ACHN (cell line): ENCODE results near the gene AGAP2.
"Not testable (repeated sequence)": the region's sequence is repeated elsewhere in the genome, so short reads cannot be mapped to it uniquely, and the experiment has no call there.

ENCODE experiments used
- DNase-seq: peaks from one replicate; pipeline ENCODE4 v3.0.0-alpha.2; 2015
- in situ Hi-C: cut with HindIII; loops from 2 replicates; pipeline ENCODE4 v1.10.0; 2017; ENCODE audit warnings: low sequenced_read_pairs, low pct_ligation_motif_present, low pct_unique_long_range_greater_than_20kb

The AGAP2 gene

DNA sequence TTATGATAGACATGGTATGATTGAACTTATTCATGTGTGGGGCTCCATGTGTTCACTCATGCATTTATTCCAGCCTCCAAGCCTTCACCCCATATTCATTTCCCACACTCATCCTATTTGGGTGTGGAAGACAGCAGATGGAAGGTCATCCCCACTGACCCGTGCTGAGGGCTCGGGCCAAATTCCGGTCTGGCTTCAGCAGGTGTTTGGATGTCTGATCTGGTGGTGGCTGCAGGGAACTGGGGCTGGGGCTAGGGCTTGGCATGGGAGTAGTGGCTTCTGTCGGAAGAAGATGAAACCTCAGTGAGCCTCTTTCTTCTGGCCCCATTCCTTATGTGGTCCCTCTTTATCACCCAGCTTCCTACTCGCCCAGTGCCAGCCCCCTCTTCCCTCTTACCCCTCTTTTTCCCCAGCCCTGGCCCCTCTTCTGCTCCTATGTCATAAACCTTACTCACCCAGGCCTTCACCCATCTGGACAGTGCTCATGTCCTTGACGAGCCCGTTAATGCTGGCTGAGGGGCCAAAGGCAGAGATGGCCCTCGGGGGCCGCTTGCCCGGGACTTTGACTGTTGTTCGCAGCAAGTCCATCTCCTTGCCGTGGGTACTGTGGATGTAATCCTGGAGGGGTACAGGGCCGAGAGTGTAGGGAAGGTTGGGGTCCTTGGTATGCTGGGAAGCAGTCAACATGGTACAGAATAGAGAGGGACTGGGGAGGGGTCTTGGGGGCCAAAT lies 8.0 kb downstream of the AGAP2 start:
- no peak for DNase-seq
- in situ Hi-C loops = no loop called here

DNA sequence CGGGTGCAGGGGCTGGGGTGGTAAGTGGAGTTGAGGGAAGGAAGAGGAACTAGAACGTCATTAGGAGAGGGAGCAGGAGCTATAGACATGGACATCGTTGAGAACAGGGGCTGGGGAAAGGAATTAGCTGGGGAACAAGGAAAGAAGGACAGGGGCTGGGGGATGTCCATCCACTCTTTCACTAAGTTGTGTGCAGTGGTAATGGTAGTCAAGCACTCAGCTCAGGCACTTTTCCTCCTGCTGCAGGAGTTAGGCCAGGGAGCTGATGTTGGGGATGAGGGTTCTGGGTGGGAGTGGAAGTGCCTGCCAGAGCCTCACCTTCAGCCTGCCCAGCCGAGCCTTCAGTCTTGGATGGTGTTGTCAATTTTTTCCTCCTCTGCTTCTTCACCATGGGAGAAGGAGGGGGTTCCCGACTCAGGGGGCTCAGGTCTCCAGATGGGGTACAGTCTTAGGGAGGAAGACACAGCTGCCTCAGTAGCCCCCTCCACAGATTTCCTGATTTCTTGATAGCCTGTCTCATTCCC lies 9.2 kb downstream of the AGAP2 start:
- no peak for DNase-seq

GRCh38 chr12:57727758-57728395 lies 10.7 kb downstream of the AGAP2 start:
- in situ Hi-C loops = no loop called here
- DNase-seq = peak; percentile 39

More for the DNA sequence above, 9.2 kb downstream of the AGAP2 start:
- in situ Hi-C loops = no loop called here

GRCh38 chr12:57726884-57727757 lies 11.4 kb downstream of the AGAP2 start:
- peak; percentile 52 for DNase-seq
- in situ Hi-C loops = no loop called here

GRCh38 chr12:57726151-57726883 lies 12.2 kb downstream of the AGAP2 start:
- DNase-seq = peak; percentile 96
- in situ Hi-C loops = no loop called here

GRCh38 chr12:57725851-57726150 lies 12.7 kb downstream of the AGAP2 start:
- no peak for DNase-seq
- in situ Hi-C loops = no loop called here

DNA sequence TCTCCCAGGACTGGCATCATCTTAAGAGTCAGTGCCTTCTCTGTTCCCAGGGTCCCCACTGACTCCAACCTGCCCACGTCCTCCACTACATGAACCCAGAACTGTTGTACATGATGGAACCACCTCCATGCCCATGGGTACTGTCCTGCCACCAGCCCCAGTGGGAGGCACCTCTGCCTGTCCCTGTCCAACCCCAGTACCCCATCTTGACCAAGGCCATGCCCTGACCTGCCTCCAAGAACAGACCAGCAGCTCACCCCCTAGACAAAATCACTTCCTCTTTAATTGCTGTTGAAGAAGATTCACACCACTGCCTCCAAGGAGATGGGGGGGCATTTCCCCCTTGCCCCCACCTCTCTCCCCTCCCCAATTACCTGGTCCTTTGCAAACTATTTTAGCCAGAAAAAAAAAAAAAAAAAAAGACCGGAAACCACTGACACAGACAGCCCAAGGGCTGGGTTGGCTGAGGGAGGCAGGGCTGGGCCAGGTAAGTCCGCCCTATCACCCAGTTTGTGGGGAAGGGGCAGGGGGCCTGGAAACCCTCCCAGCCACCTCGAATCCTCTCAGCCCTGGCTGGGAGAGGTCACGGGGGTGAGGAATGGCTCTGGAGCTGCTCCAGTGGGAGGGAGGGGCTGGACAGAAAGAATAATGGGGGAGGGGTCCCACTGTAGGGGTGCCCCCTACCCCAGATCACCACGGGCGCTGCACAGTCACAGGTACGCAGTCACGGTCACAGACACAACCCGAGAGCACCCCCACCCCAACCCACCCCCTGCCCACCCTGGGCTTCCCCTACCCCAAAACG lies 13.4 kb downstream of the AGAP2 start:
- DNase-seq = no peak
- in situ Hi-C loops = no loop called here

DNA sequence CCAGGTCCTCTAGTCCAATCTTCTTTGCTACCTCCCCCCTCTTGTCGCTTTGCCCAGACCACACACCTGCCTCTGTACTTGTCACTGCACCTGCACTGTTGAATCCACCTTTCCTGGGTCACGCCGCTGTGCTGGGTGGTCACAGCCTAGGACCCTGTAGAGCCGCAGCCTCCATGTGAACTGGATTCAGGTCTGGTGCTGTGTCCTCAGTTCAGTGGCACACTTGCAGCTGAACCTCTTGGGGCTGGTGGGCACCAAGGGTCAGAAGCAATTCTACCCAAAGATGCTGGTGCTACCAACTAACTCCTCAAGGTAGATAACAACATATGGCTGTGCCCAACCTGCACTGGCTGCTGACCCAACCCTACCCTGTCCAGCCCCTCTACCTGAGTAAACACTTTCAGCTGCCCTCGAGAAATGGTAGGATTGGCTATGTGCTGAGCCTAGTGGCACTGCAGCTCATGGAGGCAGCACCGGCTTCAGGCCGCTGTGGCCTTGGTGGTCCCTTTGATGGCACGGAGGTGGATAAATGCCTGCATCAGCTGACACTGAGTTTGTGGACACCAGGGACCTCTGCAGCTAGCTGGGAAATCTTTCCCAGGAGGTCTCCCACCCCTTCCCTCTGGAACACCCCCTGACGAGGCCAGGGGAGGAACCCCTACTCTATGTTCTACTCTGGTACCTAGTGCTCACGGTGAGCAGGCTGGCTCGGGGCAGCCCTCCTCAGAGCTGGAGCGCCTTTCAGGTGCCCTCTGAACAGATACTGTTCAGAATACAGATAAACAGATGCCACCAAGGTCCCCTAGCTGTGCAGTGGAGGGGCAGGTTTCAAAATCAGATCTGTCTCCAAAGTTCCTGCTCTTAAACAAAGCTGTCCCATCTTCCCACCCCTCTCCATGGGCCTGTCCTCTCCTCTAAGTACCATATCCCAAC lies 14.3 kb downstream of the AGAP2 start:
- DNase-seq = no peak
- in situ Hi-C loops = no loop called here

DNA sequence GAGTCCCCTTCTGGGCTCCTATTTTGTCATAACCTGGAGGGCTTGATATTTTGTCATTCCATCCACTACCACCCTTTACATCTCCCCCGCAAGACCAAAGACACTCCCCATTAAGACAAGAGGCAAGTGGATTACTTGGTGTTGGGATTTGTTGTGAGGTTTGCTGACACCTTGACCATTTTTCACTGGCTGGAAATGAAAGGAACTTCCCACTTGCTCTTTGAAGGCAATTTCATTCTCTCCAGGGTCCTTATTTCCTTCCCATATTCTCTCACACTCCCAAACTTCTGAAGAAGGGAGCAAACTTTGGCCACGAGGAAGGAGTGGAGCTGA lies 14.9 kb downstream of the AGAP2 start:
- in situ Hi-C loops = no loop called here
- no peak for DNase-seq

- DNase-seq = no peak
- in situ Hi-C loops = no loop called here
These were observed 15.6 kb downstream of the AGAP2 start for GRCh38 chr12:57722716-57723629.

- DNase-seq, in situ Hi-C loops: not testable (repeated sequence)
These were observed 16.5 kb downstream of the AGAP2 start for GRCh38 chr12:57721846-57722608.

DNA sequence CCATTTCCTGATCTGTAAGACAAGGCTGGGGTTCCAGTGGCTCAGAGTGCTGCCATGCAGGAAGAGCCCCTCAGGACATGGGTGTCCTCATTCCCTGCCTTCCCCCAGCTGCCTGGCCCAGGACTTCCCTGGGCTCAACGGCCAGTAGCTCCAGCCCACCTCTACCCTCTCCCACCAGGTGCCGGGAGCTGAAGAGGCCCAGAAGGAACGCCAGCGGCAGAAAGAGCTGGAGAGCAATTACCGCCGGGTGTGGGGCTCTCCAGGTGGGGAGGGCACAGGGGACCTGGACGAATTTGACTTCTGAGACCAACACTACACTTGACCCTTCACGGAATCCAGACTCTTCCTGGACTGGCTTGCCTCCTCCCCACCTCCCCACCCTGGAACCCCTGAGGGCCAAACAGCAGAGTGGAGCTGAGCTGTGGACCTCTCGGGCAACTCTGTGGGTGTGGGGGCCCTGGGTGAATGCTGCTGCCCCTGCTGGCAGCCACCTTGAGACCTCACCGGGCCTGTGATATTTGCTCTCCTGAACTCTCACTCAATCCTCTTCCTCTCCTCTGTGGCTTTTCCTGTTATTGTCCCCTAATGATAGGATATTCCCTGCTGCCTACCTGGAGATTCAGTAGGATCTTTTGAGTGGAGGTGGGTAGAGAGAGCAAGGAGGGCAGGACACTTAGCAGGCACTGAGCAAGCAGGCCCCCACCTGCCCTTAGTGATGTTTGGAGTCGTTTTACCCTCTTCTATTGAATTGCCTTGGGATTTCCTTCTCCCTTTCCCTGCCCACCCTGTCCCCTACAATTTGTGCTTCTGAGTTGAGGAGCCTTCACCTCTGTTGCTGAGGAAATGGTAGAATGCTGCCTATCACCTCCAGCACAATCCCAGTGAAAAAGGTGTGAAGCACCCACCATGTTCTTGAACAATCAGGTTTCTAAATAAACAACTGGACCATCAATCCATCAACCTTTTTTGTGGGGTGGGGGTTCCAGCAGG lies 17.6 kb downstream of the AGAP2 start:
- in situ Hi-C loops = no loop called here

DNA sequence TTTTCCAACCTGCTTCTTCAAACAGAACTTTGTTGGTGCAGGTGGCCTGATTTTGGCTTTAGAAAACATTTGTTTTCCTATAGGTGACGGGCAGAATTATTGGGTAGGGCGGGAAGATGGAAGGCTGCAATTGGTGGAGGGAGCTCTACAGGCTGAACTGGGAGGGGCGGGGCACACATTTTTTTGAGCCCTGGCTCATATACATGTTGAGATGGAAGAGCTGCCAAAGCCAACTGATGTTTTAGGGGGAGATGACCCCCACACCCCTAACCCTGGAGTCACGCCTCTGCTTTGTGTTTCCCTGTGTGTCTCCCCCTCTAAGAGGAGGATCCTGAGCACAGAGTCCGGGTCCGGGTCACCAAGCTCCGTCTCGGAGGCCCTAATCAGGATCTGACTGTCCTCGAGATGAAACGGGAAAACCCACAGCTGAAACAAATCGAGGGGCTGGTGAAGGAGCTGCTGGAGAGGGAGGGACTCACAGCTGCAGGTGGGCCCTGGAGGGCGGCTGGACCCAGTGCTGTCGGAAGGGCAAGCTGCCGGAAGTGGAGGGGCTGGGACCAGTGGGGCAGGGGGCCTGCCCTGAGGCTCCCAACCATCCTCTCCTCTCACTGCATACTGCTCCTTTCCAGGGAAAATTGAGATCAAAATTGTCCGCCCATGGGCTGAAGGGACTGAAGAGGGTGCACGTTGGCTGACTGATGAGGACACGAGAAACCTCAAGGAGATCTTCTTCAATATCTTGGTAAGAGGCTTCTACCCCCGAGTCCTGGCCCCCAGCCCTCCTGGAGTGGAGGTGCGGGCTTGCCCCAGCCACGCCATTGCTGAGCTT lies 18.6 kb downstream of the AGAP2 start:
- in situ Hi-C loops = no loop called here
- DNase-seq = no peak

More for the DNA sequence above, 17.6 kb downstream of the AGAP2 start:
- DNase-seq = no peak
